NOMO-1 treated with DMSO at 0.1 percent for 48 hours (cell line): ENCODE data around the gene CABP7.

Source experiments
- DNase-seq: peaks from one replicate; lab custom pipeline; 2025; ENCODE audit not compliant: unreplicated experiment; lab: John Stamatoyannopoulos, UW

CABP7 gene

GRCh38 chr22:29768052-29768693 lies 48.4 kb downstream of the CABP7 start:
- DNase-seq: no peak

GRCh38 chr22:29769723-29770321 lies 50.0 kb downstream of the CABP7 start:
- no peak for DNase-seq

- DNase-seq: peak; percentile 5
Measured at GRCh38 chr22:29772170-29772641, 52.4 kb downstream of the CABP7 start.

GRCh38 chr22:29773233-29773632 lies 53.4 kb downstream of the CABP7 start:
- no peak for DNase-seq

- no peak for DNase-seq
Measured at GRCh38 chr22:29780220-29780619, 60.4 kb downstream of the CABP7 start.

GRCh38 chr22:29780748-29781676 lies 61.2 kb downstream of the CABP7 start:
- DNase-seq: peak; percentile 29
